HepG2 (cell line): ENCODE results near the gene UNC5C. TPM values are rescaled to one million over a fixed set of nuclear protein-coding genes. Genes with fewer than 3 reads are reported as not detected.

ENCODE experiments used
- ATAC-seq: fragments of 200-7000 bp; cut with Tn5 transposase; 3 replicates; pipeline ENCODE4 v1.9.1; 2020; ENCODE audit warnings: mild to moderate bottlenecking, moderate library complexity
- BruUV-seq: library from RNA; stranded (reverse); fragments of 400-500 nt; replicated peaks from 2 replicates; lab custom pipeline; 2021; lab: Mats Ljungman, UMichigan
- CTCF ChIA-PET: fragments of 300-600 bp; formaldehyde crosslinking; extraction: SDS; loops from one replicate; lab custom pipeline; 2021; ENCODE audit warnings: low total read pairs, inconsistent platforms, low intra/inter-chr PET ratio; lab: Yijun Ruan, JAX
- POLR2A ChIA-PET: fragments of 350-600 bp; sonication (Branson Sonifier 250); formaldehyde crosslinking; loops from one replicate; lab custom pipeline; 2020; ENCODE audit warnings: antibody characterized with exemption, inconsistent platforms; lab: Yijun Ruan, JAX
- DNase-seq: peaks from one replicate; pipeline ENCODE4 v3.0.0-alpha.2; 2015; ENCODE audit warnings: low spot score
- FAIRE-seq: peaks from 3 replicates; lab custom pipeline; 2011; peaks lifted over from hg19 to GRCh38; lab: Jason Lieb, UNC
- H2AFZ ChIP-seq: one replicate; pipeline ENCODE4 v1.6.1; 2011; ENCODE audit warnings: low read length, inconsistent platforms
- H3K27ac ChIP-seq: fragments of 300-600 bp; 3 replicates; pipeline ENCODE4 v1.8.0; 2011; ENCODE audit warnings: mixed run types, mild to moderate bottlenecking, mixed read lengths, low read length, inconsistent platforms; ENCODE audit not compliant: insufficient read depth; ENCODE audit errors: extremely low read length
- H3K27me3 ChIP-seq, 2 experiments: fragments of 200-600 bp in 1 of 2; 2 replicates in 1 of 2; 3 replicates in 1 of 2; pipeline versions ENCODE4 v1.6.0 to v1.8.0; 2011; ENCODE audit warnings: low read length in 2 of 2, mild to moderate bottlenecking in 2 of 2, moderate library complexity in 2 of 2, inconsistent platforms in 1 of 2; ENCODE audit not compliant: insufficient read depth in 2 of 2, control insufficient read depth in 1 of 2
- H3K36me3 ChIP-seq, 2 experiments: fragments of 200-600 bp in 1 of 2; replicated peaks in 1 of 2; 2 replicates in 1 of 2; 3 replicates in 1 of 2; pipeline versions ENCODE4 v1.5.1 to v1.8.0; 2011; ENCODE audit warnings: low read length in 2 of 2, inconsistent platforms in 1 of 2; ENCODE audit not compliant: insufficient read depth in 2 of 2, control insufficient read depth in 1 of 2
- H3K4me1 ChIP-seq: 2 replicates; pipeline ENCODE4 v1.5.1; 2012; ENCODE audit warnings: low read length, inconsistent platforms; ENCODE audit not compliant: insufficient read depth
- H3K4me2 ChIP-seq: 2 replicates; pipeline ENCODE4 v1.6.0; 2011; ENCODE audit warnings: low read depth, low read length, inconsistent platforms
- H3K4me3 ChIP-seq, 3 experiments: fragments of 200-600 bp in 1 of 3; sonication (generic), shearing (Covaris generic) in 1 of 3; replicated peaks in 1 of 3; 2 replicates each; pipeline ENCODE4 v1.5.1; 2011 to 2016; ENCODE audit warnings: low read length in 3 of 3, inconsistent platforms in 2 of 3, low read depth in 2 of 3, mild to moderate bottlenecking in 2 of 3, control low read depth in 1 of 3, mixed read lengths in 1 of 3; ENCODE audit not compliant: insufficient read depth in 1 of 3
- H3K79me2 ChIP-seq: one replicate; pipeline ENCODE4 v1.6.1; 2011; ENCODE audit warnings: low read length, inconsistent platforms; ENCODE audit not compliant: insufficient read depth
- H3K9ac ChIP-seq: 2 replicates; pipeline ENCODE4 v1.6.0; 2011; ENCODE audit warnings: mild to moderate bottlenecking, low read depth, low read length, inconsistent platforms; ENCODE audit not compliant: insufficient read depth
- H3K9me3 ChIP-seq: 2 replicates; pipeline ENCODE4 v1.5.1; 2012; ENCODE audit warnings: mild to moderate bottlenecking, low read length
- H4K20me1 ChIP-seq: 2 replicates; pipeline ENCODE4 v1.6.0; 2011; ENCODE audit warnings: inconsistent platforms, mild to moderate bottlenecking, low read length, moderate library complexity; ENCODE audit not compliant: insufficient read depth
- AHDC1 ChIP-seq: sonication (generic); formaldehyde crosslinking; IDR thresholded peaks from 2 replicates; pipeline ENCODE4 v1.5.1; 2020; ENCODE audit warnings: mild to moderate bottlenecking, missing genetic modification reagents, borderline replicate concordance
- ARNTL ChIP-seq: sonication (generic); formaldehyde crosslinking; IDR thresholded peaks from 2 replicates; pipeline ENCODE4 v1.4.0; 2020; ENCODE audit warnings: mild to moderate bottlenecking, missing genetic modification reagents
- FOXA1 ChIP-seq, 2 experiments: fragments of 450-650 bp in 1 of 2; sonication (generic) in 1 of 2; formaldehyde crosslinking in 1 of 2; IDR thresholded peaks; 2 replicates each; pipeline versions ENCODE4 v1.4.0 to v1.6.1; 2016 to 2020; ENCODE audit warnings: missing genetic modification reagents in 1 of 2
- MATR3 ChIP-seq: sonication (generic); formaldehyde crosslinking; IDR thresholded peaks from 2 replicates; pipeline ENCODE4 v1.4.0; 2020; ENCODE audit warnings: missing genetic modification reagents
- NFKBIZ ChIP-seq: IDR thresholded peaks from 2 replicates; pipeline ENCODE4 v1.6.1; 2018; ENCODE audit warnings: missing genetic modification reagents, missing compliant biosample characterization
- NR2F2 ChIP-seq: IDR thresholded peaks from 2 replicates; pipeline ENCODE4 v1.6.1; 2012; ENCODE audit warnings: low read depth, inconsistent platforms, borderline replicate concordance
- RAD21 ChIP-seq: fragments of 450-650 bp; formaldehyde crosslinking; IDR thresholded peaks from 2 replicates; pipeline ENCODE4 v1.5.0; 2020; ENCODE audit warnings: mild to moderate bottlenecking
- SNAPC4 ChIP-seq: sonication (generic); formaldehyde crosslinking; IDR thresholded peaks from 2 replicates; pipeline ENCODE4 v1.4.0; 2020; ENCODE audit warnings: mild to moderate bottlenecking, missing genetic modification reagents
- ZNF280D ChIP-seq: sonication (generic); formaldehyde crosslinking; IDR thresholded peaks from 2 replicates; pipeline ENCODE4 v1.5.1; 2020; ENCODE audit warnings: mild to moderate bottlenecking, missing genetic modification reagents
- WGBS: methylation state at CpG from one replicate; pipeline ENCODE4 v1.1.6; 2017; ENCODE audit warnings: low lambda C conversion rate; 5-methylcytosine and 5-hydroxymethylcytosine counted together
- in situ Hi-C: cut with HindIII; loops from 2 replicates; pipeline ENCODE4 v1.10.0; 2017; ENCODE audit warnings: low pct_unique_long_range_greater_than_20kb; ENCODE audit not compliant: extremely low pct_ligation_motif_present
- intact Hi-C: fragments of 100-400 bp; cut with micrococcal nuclease; formaldehyde crosslinking; loops from one replicate; pipeline ENCODE4 v1.10.0; 2022; ENCODE audit not compliant: unreplicated experiment
- polyA plus RNA-seq, 8 experiments: library from polyadenylated mRNA; depleted of rRNA in 3 of 8; stranded (reverse) in 7 of 8; unstranded in 1 of 8; fragments of >200 nt; fragmentation: Illumina TruSeq in 4 of 8; extraction: Trizol in 4 of 8; gene quantifications; 2 replicates each; pipeline versions ENCODE4 v1.2.1 to v1.2.3, GENCODE V29; 2011 to 2016; ENCODE audit warnings: low read depth in 4 of 8, missing spikeins in 1 of 8, mixed read lengths in 1 of 8; ENCODE audit not compliant: insufficient read depth in 1 of 8
- total RNA-seq, 5 experiments: library from RNA; depleted of rRNA; stranded (reverse); fragments of >200 nt; fragmentation: Illumina TruSeq; extraction: Trizol; gene quantifications; 2 replicates each; pipeline ENCODE4 v1.2.3, GENCODE V29; 2016; ENCODE audit warnings: low read depth in 1 of 5

Gene UNC5C
- total and polyA plus RNA-seq, 2 of the 13 experiments (the other 11 are each of a cell fraction or from before 2014, with no cell fraction given), result not detected

GRCh38 chr4:95528388-95528948 is 20.3 kb downstream of the UNC5C start (continued):
- TF ChIP-seq AHDC1 (CRISPR knock-in tag) (no peak), ZNF280D (CRISPR knock-in tag) (no peak)
- TF ChIP-seq, all 625 proteins: peak for 0

GRCh38 chr4:95526075-95526474 is 22.7 kb downstream of the UNC5C start:
- DNase-seq, result no peak
- intact Hi-C loops, result no loop called here
- Histone ChIP-seq H4K20me1 (no peaks in the 10 kb centered on the region), H3K4me2 (no peak overlapping the region), H3K9ac (no peak overlapping the region), H3K9me3 (no peaks in the 10 kb centered on the region), H3K4me3 (no peak overlapping the region), H3K36me3 (no peaks in the 10 kb centered on the region), H3K27me3 (no peaks in the 10 kb centered on the region), H3K4me1 (no peaks in the 10 kb centered on the region), H2AFZ (no peak overlapping the region), H3K27ac (no peak overlapping the region), H3K79me2 (no peaks in the 10 kb centered on the region)
- ChIA-PET POLR2A (no interaction called here), CTCF (no interaction called here)
- FAIRE-seq, result no peak
- BruUV-seq, result no TSS peak
- in situ Hi-C loops, result no loop called here
- ATAC-seq, result no peak
- WGBS, result 1% methylated on average over 2 of the region's 2 CpGs
- no peak for TF ChIP-seq MATR3 (CRISPR knock-in tag)
- no peak for TF ChIP-seq FOXA1 (IDR thresholded peaks at IDR 0.05)
- TF ChIP-seq FOXA1 (CRISPR knock-in tag; IDR thresholded peaks at IDR 0.05), result no peak
- no peak for TF ChIP-seq NR2F2
- TF ChIP-seq SNAPC4 (CRISPR knock-in tag), result no peak
- TF ChIP-seq NFKBIZ, result no peak
- TF ChIP-seq ARNTL (CRISPR knock-in tag), result no peak
- no peak for TF ChIP-seq RAD21 (CRISPR knock-in tag)
